Smooth muscle cell (in vitro differentiated cells): ENCODE measurements around the gene MMP15. TPM values are rescaled to one million over a fixed set of nuclear protein-coding genes. Genes with fewer than 3 reads are reported as not detected.

ENCODE experiments used
- DNase-seq: peaks from one replicate; lab custom pipeline; 2025; ENCODE audit not compliant: unreplicated experiment; lab: John Stamatoyannopoulos, UW
- H2AFZ ChIP-seq: fragments of 200-600 bp; sonication (generic); 2 replicates; pipeline ENCODE4 v1.6.0; 2016; ENCODE audit warnings: antibody characterized with exemption, low read depth, mild to moderate bottlenecking
- H3F3A ChIP-seq: fragments of 200-600 bp; sonication (generic); 2 replicates; pipeline ENCODE4 v1.6.0; 2017; ENCODE audit warnings: antibody characterized with exemption, low read depth
- H3K27ac ChIP-seq: fragments of 200-600 bp; sonication (generic); 2 replicates; pipeline ENCODE4 v1.5.1; 2016; ENCODE audit warnings: low read depth, mild to moderate bottlenecking
- H3K27me3 ChIP-seq: fragments of 200-600 bp; sonication (generic); 2 replicates; pipeline ENCODE4 v1.6.1; 2016; ENCODE audit warnings: low read depth, mild to moderate bottlenecking
- H3K36me3 ChIP-seq: fragments of 200-600 bp; sonication (generic); 2 replicates; pipeline ENCODE4 v1.5.1; 2016; ENCODE audit warnings: low read depth
- H3K4me1 ChIP-seq: fragments of 200-600 bp; sonication (generic); 2 replicates; pipeline ENCODE4 v1.5.1; 2016; ENCODE audit warnings: low read depth
- H3K4me2 ChIP-seq: fragments of 200-600 bp; sonication (generic); 2 replicates; pipeline ENCODE4 v1.6.0; 2016; ENCODE audit warnings: mild to moderate bottlenecking
- H3K4me3 ChIP-seq: fragments of 200-600 bp; sonication (generic); 2 replicates; pipeline ENCODE4 v1.5.1; 2016; ENCODE audit warnings: mild to moderate bottlenecking
- H3K79me2 ChIP-seq: fragments of 200-600 bp; sonication (generic); 2 replicates; pipeline ENCODE4 v1.6.0; 2016; ENCODE audit warnings: low read depth, mild to moderate bottlenecking
- H3K9ac ChIP-seq: fragments of 200-600 bp; sonication (generic); 2 replicates; pipeline ENCODE4 v1.6.0; 2016; ENCODE audit warnings: low read depth
- H3K9me3 ChIP-seq: fragments of 200-600 bp; sonication (generic); replicated peaks from 2 replicates; pipeline ENCODE4 v1.5.1; 2016; ENCODE audit warnings: low read depth
- H4K20me1 ChIP-seq: fragments of 200-600 bp; sonication (generic); 2 replicates; pipeline ENCODE4 v1.6.0; 2016; ENCODE audit warnings: low read depth
- WGBS: methylation state at CpG from one replicate; pipeline ENCODE4 v1.1.7; 2016; ENCODE audit warnings: low lambda C conversion rate; 5-methylcytosine and 5-hydroxymethylcytosine counted together
- polyA plus RNA-seq: library from polyadenylated mRNA; unstranded; fragments of >200 nt; fragmentation: Nextera tagmentation; extraction: Ambion mirVana; gene quantifications from 2 replicates; pipeline ENCODE4 v1.2.1, GENCODE V29; 2016
- total RNA-seq: library from RNA; depleted of rRNA; stranded (reverse); fragments of >200 nt; gene quantifications from 2 replicates; pipeline ENCODE4 v1.2.3, GENCODE V29; 2014
- TF ChIP-seq, protein P1 (sequence below): fragments of 200-600 bp; sonication (generic); IDR thresholded peaks from 2 replicates; pipeline ENCODE4 v1.5.1; 2017; ENCODE audit warnings: borderline replicate concordance, mild to moderate bottlenecking, antibody characterized with exemption; ENCODE audit not compliant: insufficient read depth, poor library complexity, severe bottlenecking

MMP15 gene
- total and polyA plus RNA-seq, 2 experiments from 2014 or later, result 2.3 to 5.2 TPM

DNA sequence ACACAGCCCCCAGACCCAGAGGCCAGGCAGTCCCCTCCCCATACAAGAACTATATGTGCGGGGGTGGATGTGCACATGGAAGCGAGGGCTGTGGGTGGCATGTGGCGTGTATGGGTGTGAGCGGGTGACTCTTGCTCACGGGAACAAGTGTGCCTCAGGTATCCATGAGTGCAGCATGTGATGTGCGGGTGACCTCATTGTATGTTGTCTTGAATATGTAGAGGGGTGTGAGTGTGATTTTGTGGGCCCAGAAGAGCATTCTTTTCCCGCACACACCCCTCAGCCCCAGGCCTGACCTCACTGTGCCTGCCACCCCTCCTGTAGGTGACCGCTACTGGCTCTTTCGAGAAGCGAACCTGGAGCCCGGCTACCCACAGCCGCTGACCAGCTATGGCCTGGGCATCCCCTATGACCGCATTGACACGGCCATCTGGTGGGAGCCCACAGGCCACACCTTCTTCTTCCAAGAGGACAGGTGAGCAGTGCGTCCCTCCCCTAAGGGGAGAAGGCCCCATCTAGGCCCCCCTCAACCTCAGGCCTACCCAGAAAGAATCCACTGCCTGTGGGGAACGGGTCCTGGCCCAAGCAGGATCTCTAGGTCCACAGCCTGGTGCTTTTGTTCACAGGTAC is 17.4 kb downstream of the MMP15 start:
- Histone ChIP-seq H3K36me3 (no peaks in the 10 kb centered on the region), H3K4me3 (no peak overlapping the region), H3F3A (no peaks in the 10 kb centered on the region), H3K9me3 (no peaks in the 10 kb centered on the region), H2AFZ (no peak overlapping the region), H3K79me2 (no peaks in the 10 kb centered on the region), H3K9ac (no peak overlapping the region), H3K4me2 (no peak overlapping the region), H4K20me1 (no peaks in the 10 kb centered on the region), H3K4me1 (no peaks in the 10 kb centered on the region), H3K27me3 (no peaks in the 10 kb centered on the region), H3K27ac (no peak overlapping the region)
- 97% methylated on average over 15 of the region's 16 CpGs for WGBS
- TF ChIP-seq, protein P1, sequence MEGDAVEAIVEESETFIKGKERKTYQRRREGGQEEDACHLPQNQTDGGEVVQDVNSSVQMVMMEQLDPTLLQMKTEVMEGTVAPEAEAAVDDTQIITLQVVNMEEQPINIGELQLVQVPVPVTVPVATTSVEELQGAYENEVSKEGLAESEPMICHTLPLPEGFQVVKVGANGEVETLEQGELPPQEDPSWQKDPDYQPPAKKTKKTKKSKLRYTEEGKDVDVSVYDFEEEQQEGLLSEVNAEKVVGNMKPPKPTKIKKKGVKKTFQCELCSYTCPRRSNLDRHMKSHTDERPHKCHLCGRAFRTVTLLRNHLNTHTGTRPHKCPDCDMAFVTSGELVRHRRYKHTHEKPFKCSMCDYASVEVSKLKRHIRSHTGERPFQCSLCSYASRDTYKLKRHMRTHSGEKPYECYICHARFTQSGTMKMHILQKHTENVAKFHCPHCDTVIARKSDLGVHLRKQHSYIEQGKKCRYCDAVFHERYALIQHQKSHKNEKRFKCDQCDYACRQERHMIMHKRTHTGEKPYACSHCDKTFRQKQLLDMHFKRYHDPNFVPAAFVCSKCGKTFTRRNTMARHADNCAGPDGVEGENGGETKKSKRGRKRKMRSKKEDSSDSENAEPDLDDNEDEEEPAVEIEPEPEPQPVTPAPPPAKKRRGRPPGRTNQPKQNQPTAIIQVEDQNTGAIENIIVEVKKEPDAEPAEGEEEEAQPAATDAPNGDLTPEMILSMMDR, result no peak
- DNase-seq, result no peak

DNA sequence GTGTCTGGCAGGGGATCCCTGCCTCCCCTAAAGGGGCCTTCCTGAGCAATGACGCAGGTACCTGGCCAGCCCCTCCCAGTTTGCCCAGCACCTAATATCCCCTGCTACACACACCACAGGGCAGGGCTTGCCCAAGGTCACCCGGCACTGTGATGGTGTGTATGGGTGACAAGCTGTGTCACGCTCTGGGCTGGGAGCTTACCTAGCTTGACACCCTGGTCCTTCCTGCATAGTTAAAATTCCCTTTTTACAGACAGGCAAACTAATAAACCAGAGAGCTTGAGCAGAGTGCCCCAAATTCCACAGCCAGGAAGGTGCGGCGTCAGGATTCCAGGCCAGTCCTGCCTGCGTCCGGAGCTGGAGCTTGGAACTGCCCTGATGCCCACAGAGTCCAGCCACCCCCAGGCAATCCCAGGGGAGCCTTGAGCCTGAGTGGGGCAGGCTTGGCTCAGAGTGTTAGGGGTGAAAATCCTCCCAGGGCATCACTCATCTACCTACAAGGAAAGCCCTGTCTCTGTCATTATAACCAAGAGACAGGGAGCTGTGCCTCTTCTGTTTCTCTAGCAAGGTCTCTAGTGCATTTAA is 18.1 kb downstream of the MMP15 start:
- Histone ChIP-seq H2AFZ (no peak overlapping the region), H3K27me3 (no peaks in the 10 kb centered on the region), H3K4me3 (no peak overlapping the region), H3F3A (no peaks in the 10 kb centered on the region), H4K20me1 (no peaks in the 10 kb centered on the region), H3K4me1 (no peaks in the 10 kb centered on the region), H3K9ac (no peak overlapping the region), H3K4me2 (no peak overlapping the region), H3K36me3 (no peaks in the 10 kb centered on the region), H3K9me3 (no peaks in the 10 kb centered on the region), H3K79me2 (no peaks in the 10 kb centered on the region), H3K27ac (no peak overlapping the region)
- 95% methylated on average over 7 of the region's 7 CpGs for WGBS
- DNase-seq, result no peak
- TF ChIP-seq, protein P1, result no peak

DNA sequence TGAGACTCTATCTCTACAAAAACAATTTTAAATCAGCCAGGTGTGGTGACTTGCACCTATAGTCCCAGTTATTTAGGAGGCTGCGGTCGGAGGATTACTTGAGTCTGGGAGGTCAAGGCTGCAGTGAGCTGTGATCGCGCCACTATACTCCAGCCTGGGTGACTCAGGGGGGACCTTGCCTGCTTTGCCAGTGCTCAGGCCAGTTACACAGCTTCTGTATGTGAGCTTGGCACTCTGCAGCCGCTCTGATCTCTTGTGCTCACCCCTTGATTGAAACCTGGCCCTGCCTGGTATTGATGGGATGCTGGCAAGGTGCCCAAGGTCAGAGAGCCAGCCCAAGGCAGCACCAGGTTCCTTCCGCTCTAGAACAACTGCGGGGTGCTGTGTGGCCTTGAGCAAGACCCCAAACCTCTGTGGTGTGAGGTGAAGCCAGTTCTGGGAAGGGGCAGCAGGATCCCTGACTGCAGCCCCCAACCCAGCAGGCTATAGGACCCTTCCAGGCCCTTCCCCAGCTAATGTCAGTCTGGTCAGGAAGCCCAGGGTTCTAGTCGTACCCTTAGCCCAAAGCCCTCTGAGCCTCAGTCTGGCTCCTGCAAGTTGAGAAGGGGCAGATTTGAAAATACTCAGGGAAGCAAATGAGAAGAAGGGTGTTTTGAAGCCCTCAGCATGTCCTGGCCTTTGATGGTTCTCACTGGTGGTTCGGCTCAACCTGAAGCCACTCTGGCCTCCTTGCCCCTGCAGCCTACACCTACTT is 18.9 kb downstream of the MMP15 start:
- H3K4me1 ChIP-seq, result no peaks in the 10 kb centered on the region
- H3K27ac ChIP-seq, result no peak overlapping the region
- no peaks in the 10 kb centered on the region for H4K20me1 ChIP-seq
- no peaks in the 10 kb centered on the region for H3K27me3 ChIP-seq
- TF ChIP-seq, protein P1, result no peak
- WGBS, result 97% methylated on average over 9 of the region's 9 CpGs
- H2AFZ ChIP-seq, result no peak overlapping the region
- H3K36me3 ChIP-seq, result no peaks in the 10 kb centered on the region
- no peak overlapping the region for H3K9ac ChIP-seq
- no peak overlapping the region for H3K4me3 ChIP-seq
- DNase-seq, result no peak
- no peaks in the 10 kb centered on the region for H3K9me3 ChIP-seq
- no peaks in the 10 kb centered on the region for H3K79me2 ChIP-seq
- no peak overlapping the region for H3K4me2 ChIP-seq
- no peaks in the 10 kb centered on the region for H3F3A ChIP-seq
